Activated naive CD4-positive, alpha-beta T cell treated with anti-CD3 and anti-CD28 coated beads, Interleukin-2, amount 10 ng/mL, durations not matched to agents 7 days and 5 days (primary cell): ENCODE results near the gene KRT77.

Source experiments
- CTCF ChIA-PET: fragments of 350-600 bp; sonication (Branson Sonifier 250); formaldehyde crosslinking; loops from one replicate; lab custom pipeline; 2021; ENCODE audit warnings: antibody characterized with exemption; lab: Charles Lee
- DNase-seq: peaks from one replicate; pipeline ENCODE4 v3.0.0-alpha.2; 2020
- H3K27ac Mint-ChIP-seq: one replicate; pipeline ENCODE4 v1.8.0; 2021; ENCODE audit warnings: mild to moderate bottlenecking, moderate library complexity, mixed read lengths
- H3K27me3 Mint-ChIP-seq: one replicate; pipeline ENCODE4 v1.8.0; 2021; ENCODE audit warnings: mild to moderate bottlenecking, mixed read lengths
- H3K36me3 Mint-ChIP-seq: one replicate; pipeline ENCODE4 v1.8.0; 2021; ENCODE audit warnings: mixed read lengths
- H3K4me1 Mint-ChIP-seq: one replicate; pipeline ENCODE4 v1.8.0; 2021; ENCODE audit warnings: mixed read lengths
- H3K4me3 Mint-ChIP-seq: one replicate; pipeline ENCODE4 v1.8.0; 2021; ENCODE audit warnings: mild to moderate bottlenecking, moderate library complexity, mixed read lengths
- H3K9me3 Mint-ChIP-seq: one replicate; pipeline ENCODE4 v1.8.0; 2021; ENCODE audit warnings: mixed read lengths

KRT77 gene

DNA sequence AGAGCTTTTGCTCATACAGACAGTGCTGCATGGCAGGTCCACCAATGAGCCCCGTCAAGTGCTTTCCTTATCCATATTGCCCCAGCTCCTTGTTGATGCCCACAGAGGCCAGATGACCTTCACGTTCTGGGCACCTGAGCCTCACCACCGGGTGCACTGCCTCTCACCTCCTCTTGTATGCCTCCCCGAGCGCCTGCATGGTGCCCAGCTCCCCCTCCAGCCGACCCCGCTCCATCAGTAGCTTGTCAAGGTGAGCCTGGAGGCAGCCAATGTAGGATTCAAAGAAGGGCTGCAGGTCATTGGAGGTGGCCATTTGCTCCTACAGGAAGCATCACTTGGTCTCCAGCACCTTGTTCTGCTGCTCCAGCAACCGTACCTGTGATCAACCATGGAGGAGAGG lies 31.8 kb upstream of the KRT77 start:
- Mint-ChIP-seq H3K27me3 (peaks cover 5% of the 10 kb centered on the region), H3K27ac (no peak overlapping the region), H3K4me3 (no peak overlapping the region), H3K36me3 (no peaks in the 10 kb centered on the region), H3K9me3 (no peaks in the 10 kb centered on the region), H3K4me1 (no peaks in the 10 kb centered on the region)
- CTCF ChIA-PET: no interaction called here
- DNase-seq: no peak

GRCh38 chr12:52730793-52731192 lies 27.5 kb upstream of the KRT77 start:
- H3K4me3 Mint-ChIP-seq: no peak overlapping the region
- no peak overlapping the region for H3K27ac Mint-ChIP-seq
- DNase-seq: peak; percentile 3
- no peaks in the 10 kb centered on the region for H3K4me1 Mint-ChIP-seq
- CTCF ChIA-PET: no interaction called here
- no peaks in the 10 kb centered on the region for H3K9me3 Mint-ChIP-seq
- H3K27me3 Mint-ChIP-seq: peaks cover 8% of the 10 kb centered on the region
- no peaks in the 10 kb centered on the region for H3K36me3 Mint-ChIP-seq

DNA sequence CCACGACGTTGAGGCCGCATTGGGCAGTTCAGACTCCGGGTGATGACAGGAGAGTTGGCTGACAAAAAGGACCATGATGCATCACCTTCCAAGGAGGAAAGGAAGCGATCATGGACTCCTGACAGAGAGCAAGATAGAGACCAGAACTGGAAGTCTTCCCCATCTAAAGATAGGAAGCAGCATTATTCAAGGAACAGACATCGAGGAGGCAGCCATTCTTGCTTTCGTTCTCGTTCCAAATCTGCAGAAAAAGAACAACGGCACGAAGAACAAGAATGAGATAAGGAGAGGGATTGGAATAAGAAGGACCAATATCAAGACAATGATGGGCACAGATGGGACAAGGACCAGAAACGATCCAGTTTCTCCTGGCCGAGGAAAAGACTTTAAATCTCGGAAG lies 27.1 kb upstream of the KRT77 start:
- Mint-ChIP-seq H3K36me3 (no peaks in the 10 kb centered on the region), H3K27ac (no peak overlapping the region), H3K27me3 (peaks cover 8% of the 10 kb centered on the region), H3K4me3 (no peak overlapping the region), H3K9me3 (no peaks in the 10 kb centered on the region), H3K4me1 (no peaks in the 10 kb centered on the region)
- peak; percentile 8 for DNase-seq
- CTCF ChIA-PET: no interaction called here

DNA sequence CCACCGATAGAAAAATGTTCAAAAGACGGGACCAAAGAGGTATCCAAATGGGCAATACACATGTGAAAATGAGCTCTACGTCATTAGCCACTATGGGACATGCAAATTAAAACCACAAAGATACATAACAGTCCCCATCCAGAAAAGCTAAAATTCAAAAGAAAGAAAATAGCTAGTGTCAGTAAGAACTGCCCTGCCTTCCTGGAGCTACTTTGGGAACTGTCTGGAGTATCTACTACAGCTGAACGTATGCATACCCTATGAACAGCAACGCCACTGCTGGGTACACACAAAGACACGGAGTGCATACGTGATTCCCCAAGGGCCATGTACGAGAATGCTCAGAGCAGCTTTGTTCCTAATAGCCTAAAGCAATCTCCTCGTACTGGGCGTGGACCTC lies 25.8 kb upstream of the KRT77 start:
- no peak for DNase-seq
- CTCF ChIA-PET: no interaction called here

GRCh38 chr12:52728374-52728773 lies 25.1 kb upstream of the KRT77 start:
- CTCF ChIA-PET: no interaction called here
- no peaks in the 10 kb centered on the region for H3K9me3 Mint-ChIP-seq
- no peak overlapping the region for H3K27ac Mint-ChIP-seq
- peaks cover 9% of the 10 kb centered on the region for H3K27me3 Mint-ChIP-seq
- no peak overlapping the region for H3K4me3 Mint-ChIP-seq
- H3K4me1 Mint-ChIP-seq: no peaks in the 10 kb centered on the region
- no peak for DNase-seq
- H3K36me3 Mint-ChIP-seq: no peaks in the 10 kb centered on the region

More for the DNA sequence above, 25.8 kb upstream of the KRT77 start:
- Mint-ChIP-seq H3K4me3 (no peak overlapping the region), H3K36me3 (no peaks in the 10 kb centered on the region), H3K27ac (no peak overlapping the region), H3K9me3 (no peaks in the 10 kb centered on the region), H3K4me1 (no peaks in the 10 kb centered on the region), H3K27me3 (peaks cover 9% of the 10 kb centered on the region)

DNA sequence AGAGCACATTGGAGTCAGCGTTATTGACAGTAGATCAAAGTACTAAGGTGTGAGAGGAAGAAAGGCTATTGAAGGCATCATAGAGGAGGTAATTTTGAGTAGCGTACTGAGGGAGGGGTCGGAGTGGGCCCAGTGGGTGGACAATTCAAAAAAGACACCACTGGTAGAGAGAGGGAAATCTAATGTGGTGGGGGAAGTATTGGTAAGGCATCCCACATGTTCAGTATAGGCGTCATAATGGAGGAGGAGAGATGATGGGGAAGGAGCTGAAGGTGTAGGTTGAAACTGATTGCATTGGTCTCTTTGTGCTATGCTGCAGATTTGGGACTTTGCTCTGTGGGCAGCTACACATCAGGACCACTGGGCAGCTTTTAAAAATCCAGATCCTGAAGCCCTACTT lies 23.7 kb upstream of the KRT77 start:
- Mint-ChIP-seq H3K4me3 (no peak overlapping the region), H3K36me3 (no peaks in the 10 kb centered on the region), H3K27me3 (peaks cover 16% of the 10 kb centered on the region), H3K9me3 (no peaks in the 10 kb centered on the region), H3K27ac (no peak overlapping the region), H3K4me1 (no peaks in the 10 kb centered on the region)
- CTCF ChIA-PET: interaction anchor here (0.7 kb wide), 1 partner anchor 301 kb away, joined by 4 read pairs; no protein-coding TSS in a partner anchor
- peak; percentile 18 for DNase-seq

DNA sequence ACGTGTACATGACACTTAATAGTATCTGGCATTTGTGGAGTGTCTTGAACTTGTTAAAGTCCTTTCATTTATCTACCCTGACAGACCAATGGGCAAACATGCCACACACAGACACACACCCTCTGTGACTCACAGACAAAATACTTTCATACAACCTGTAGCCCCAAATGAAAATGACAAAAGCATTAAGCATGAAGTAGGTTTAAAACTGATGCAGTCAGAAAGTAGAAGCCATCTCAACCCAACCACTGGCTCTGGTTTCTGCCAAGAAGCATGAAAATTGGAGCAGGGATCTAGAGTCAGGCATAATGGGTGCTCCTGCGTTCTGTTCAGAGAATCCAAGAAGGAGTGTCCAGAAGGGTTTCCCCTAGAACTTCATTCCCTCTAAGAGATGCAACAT lies 23.1 kb upstream of the KRT77 start:
- Mint-ChIP-seq H3K27ac (no peak overlapping the region), H3K36me3 (no peaks in the 10 kb centered on the region), H3K9me3 (no peaks in the 10 kb centered on the region), H3K4me3 (no peak overlapping the region), H3K27me3 (peaks cover 22% of the 10 kb centered on the region), H3K4me1 (no peaks in the 10 kb centered on the region)
- CTCF ChIA-PET: interaction anchor here (1.5 kb wide), 1 partner anchor 34 kb away, joined by 3 read pairs; no protein-coding TSS in a partner anchor
- no peak for DNase-seq

DNA sequence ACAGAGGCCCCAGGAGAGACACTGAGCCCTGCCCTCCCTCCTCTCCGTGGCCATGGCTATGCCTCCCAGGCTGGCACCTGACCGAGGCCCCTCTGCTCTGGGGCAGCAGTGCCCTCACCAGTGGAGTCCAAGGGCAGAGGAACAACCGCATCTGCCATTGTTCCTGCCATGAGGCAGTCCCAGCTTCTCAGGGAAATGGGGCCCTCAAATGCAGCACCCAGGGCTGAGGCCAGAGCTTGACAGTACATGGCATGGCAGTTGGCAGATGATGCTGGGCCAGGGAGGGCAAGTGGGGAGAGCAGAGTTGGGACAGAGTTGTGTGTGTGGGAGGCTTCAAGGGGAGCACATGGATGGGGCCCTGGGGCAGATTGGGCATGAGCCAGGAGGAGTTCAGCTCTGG lies 21.1 kb upstream of the KRT77 start:
- peak; percentile 1 for DNase-seq
- no peaks in the 10 kb centered on the region for H3K9me3 Mint-ChIP-seq
- no peaks in the 10 kb centered on the region for H3K36me3 Mint-ChIP-seq
- no peak overlapping the region for H3K27ac Mint-ChIP-seq
- no peaks in the 10 kb centered on the region for H3K4me1 Mint-ChIP-seq
- no peak overlapping the region for H3K4me3 Mint-ChIP-seq
- CTCF ChIA-PET: no interaction called here
- H3K27me3 Mint-ChIP-seq: peaks cover 21% of the 10 kb centered on the region

GRCh38 chr12:52722680-52723079 lies 19.4 kb upstream of the KRT77 start:
- Mint-ChIP-seq H3K4me1 (no peaks in the 10 kb centered on the region), H3K4me3 (no peak overlapping the region), H3K27me3 (peaks cover 26% of the 10 kb centered on the region), H3K27ac (no peak overlapping the region), H3K36me3 (no peaks in the 10 kb centered on the region), H3K9me3 (no peaks in the 10 kb centered on the region)
- CTCF ChIA-PET: no interaction called here
- DNase-seq: no peak

- H3K9me3 Mint-ChIP-seq: no peaks in the 10 kb centered on the region
- H3K27ac Mint-ChIP-seq: no peak overlapping the region
- no peaks in the 10 kb centered on the region for H3K36me3 Mint-ChIP-seq
- DNase-seq: peak; percentile 17
- no peak overlapping the region for H3K4me3 Mint-ChIP-seq
- CTCF ChIA-PET: no interaction called here
- peaks cover 33% of the 10 kb centered on the region for H3K27me3 Mint-ChIP-seq
- no peaks in the 10 kb centered on the region for H3K4me1 Mint-ChIP-seq
Measured at GRCh38 chr12:52721838-52722470, 18.6 kb upstream of the KRT77 start.

- H3K4me3 Mint-ChIP-seq: no peak overlapping the region
- H3K27me3 Mint-ChIP-seq: peaks cover 48% of the 10 kb centered on the region
- H3K4me1 Mint-ChIP-seq: no peaks in the 10 kb centered on the region
- CTCF ChIA-PET: interaction anchor here (1.2 kb wide), 1 partner anchor 160 kb away, joined by 3 read pairs; no protein-coding TSS in a partner anchor
- no peak overlapping the region for H3K27ac Mint-ChIP-seq
- peak; percentile 1 for DNase-seq
- H3K9me3 Mint-ChIP-seq: no peaks in the 10 kb centered on the region
- no peaks in the 10 kb centered on the region for H3K36me3 Mint-ChIP-seq
Measured at GRCh38 chr12:52720365-52720886, 17.1 kb upstream of the KRT77 start.

GRCh38 chr12:52716061-52716460 lies 12.7 kb upstream of the KRT77 start:
- Mint-ChIP-seq H3K4me3 (no peak overlapping the region), H3K27me3 (peaks cover 60% of the 10 kb centered on the region), H3K36me3 (no peaks in the 10 kb centered on the region), H3K9me3 (no peaks in the 10 kb centered on the region), H3K27ac (no peak overlapping the region), H3K4me1 (peaks cover 13% of the 10 kb centered on the region)
- DNase-seq: no peak
- CTCF ChIA-PET: no interaction called here

DNA sequence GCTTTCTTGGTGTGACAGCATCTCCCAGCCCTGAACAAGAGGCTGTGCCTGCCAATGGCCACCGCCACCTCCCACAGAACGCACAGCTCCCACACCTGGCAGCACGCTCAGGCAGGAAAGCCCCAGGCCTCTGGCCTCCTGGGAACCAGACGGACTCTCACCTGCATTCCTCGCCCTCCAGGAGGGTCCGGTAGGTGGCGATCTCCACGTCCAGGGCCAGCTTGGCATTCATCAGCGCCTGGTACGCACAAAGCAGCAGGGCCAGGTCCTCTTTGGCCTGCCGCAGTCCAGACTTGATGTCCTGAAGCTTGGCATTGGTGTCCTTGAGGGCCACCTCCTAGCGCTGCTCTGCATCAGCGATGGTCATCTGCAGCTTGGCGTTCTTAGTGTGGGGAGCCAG lies 12.1 kb upstream of the KRT77 start:
- CTCF ChIA-PET: interaction anchor here (1.4 kb wide), 1 partner anchor 132 kb away, joined by 4 read pairs; no protein-coding TSS in a partner anchor
- Mint-ChIP-seq H3K9me3 (no peaks in the 10 kb centered on the region), H3K4me1 (peaks cover 13% of the 10 kb centered on the region), H3K36me3 (no peaks in the 10 kb centered on the region), H3K4me3 (no peak overlapping the region), H3K27ac (no peak overlapping the region), H3K27me3 (peaks cover 60% of the 10 kb centered on the region)
- DNase-seq: no peak

- Mint-ChIP-seq H3K4me3 (no peak overlapping the region), H3K9me3 (no peaks in the 10 kb centered on the region), H3K4me1 (peaks cover 13% of the 10 kb centered on the region), H3K36me3 (no peaks in the 10 kb centered on the region), H3K27ac (no peak overlapping the region), H3K27me3 (peaks cover 60% of the 10 kb centered on the region)
- DNase-seq: no peak
- CTCF ChIA-PET: interaction anchor here (0.7 to 1.4 kb wide), 2 partner anchors 114 to 131 kb away, joined by 3 to 4 read pairs; no protein-coding TSS in a partner anchor
Measured at GRCh38 chr12:52714887-52715281, 11.6 kb upstream of the KRT77 start.
